Measurements from ENCODE around the gene ST8SIA5. TPM values are rescaled to one million over a fixed set of nuclear protein-coding genes. Genes with fewer than 3 reads are reported as not detected.

The ST8SIA5 gene
- total and polyA plus RNA-seq, 2 of the 13 experiments (the other 11 are each of a cell fraction or from before 2014, with no cell fraction given), result 0.07 to 0.20 TPM

DNA sequence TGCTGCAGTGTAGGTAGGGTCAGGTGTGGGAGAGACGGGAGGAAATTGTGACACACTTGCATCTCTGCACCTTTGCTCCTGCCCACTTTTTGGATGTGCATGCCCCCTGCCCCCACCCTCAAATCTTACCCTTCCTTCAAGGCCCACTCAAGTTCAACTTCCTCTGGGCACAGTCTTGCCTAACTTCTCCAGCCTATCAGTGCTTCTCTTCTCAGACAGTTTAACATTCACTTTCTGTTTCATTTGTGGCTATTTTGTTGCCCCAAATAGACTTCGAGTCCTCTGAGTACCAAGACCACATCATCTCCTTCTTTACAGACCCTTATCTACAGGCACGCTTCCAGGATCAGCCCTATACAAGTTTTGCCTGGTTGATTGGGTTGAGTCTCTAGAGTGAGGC, 2.7 kb downstream of the ST8SIA5 start:
- ChIA-PET CTCF (ENCODE audit: low intra/inter-chr PET ratio, low total read pairs) (no interaction called here), POLR2A (no interaction called here)
- Histone ChIP-seq H3K9me3 (ENCODE audit: low read length) (no peaks in the 10 kb centered on the region), H3K36me3 (replicated peaks in 1 of 2; ENCODE audit: control insufficient read depth in 1 of 2, insufficient read depth in 2 of 2, low read length in 2 of 2) (no peaks in the 10 kb centered on the region), H2AFZ (ENCODE audit: low read length) (no peak overlapping the region), H3K79me2 (ENCODE audit: insufficient read depth, low read length) (no peaks in the 10 kb centered on the region), H3K4me3 (replicated peaks in 1 of 3; ENCODE audit: insufficient read depth in 1 of 3, low read depth in 2 of 3, low read length in 3 of 3) (no peak overlapping the region), H4K20me1 (ENCODE audit: insufficient read depth, low read length) (no peaks in the 10 kb centered on the region), H3K27ac (ENCODE audit: extremely low read length, insufficient read depth, low read length) (no peak overlapping the region), H3K9ac (ENCODE audit: insufficient read depth, low read depth, low read length) (no peak overlapping the region), H3K4me1 (ENCODE audit: insufficient read depth, low read length) (no peaks in the 10 kb centered on the region), H3K27me3 (ENCODE audit: control insufficient read depth in 1 of 2, insufficient read depth in 2 of 2, low read length in 2 of 2) (peaks cover 4 to 45% of the 10 kb centered on the region in 2 experiments; a peak in 4 of 5 replicates), H3K4me2 (ENCODE audit: low read depth, low read length) (no peak overlapping the region)
- FAIRE-seq, result no peak
- no TSS peak for BruUV-seq (replicated peaks)
- intact Hi-C loops (cut with micrococcal nuclease; ENCODE audit: unreplicated experiment) (no loop called here), in situ Hi-C loops (cut with HindIII; ENCODE audit: extremely low pct_ligation_motif_present, low pct_unique_long_range_greater_than_20kb) (no loop called here)
- no peak for ATAC-seq
- WGBS (ENCODE audit: low lambda C conversion rate), result 22% methylated on average over 3 of the region's 3 CpGs
- TF ChIP-seq ZNF558 (CRISPR knock-in tag; IDR thresholded peaks at IDR 0.05; ENCODE audit: borderline replicate concordance) (no peak), NFYB (CRISPR knock-in tag; IDR thresholded peaks at IDR 0.05) (no peak), ARNTL (CRISPR knock-in tag; IDR thresholded peaks at IDR 0.05) (no peak)
- TF ChIP-seq, protein P1, sequence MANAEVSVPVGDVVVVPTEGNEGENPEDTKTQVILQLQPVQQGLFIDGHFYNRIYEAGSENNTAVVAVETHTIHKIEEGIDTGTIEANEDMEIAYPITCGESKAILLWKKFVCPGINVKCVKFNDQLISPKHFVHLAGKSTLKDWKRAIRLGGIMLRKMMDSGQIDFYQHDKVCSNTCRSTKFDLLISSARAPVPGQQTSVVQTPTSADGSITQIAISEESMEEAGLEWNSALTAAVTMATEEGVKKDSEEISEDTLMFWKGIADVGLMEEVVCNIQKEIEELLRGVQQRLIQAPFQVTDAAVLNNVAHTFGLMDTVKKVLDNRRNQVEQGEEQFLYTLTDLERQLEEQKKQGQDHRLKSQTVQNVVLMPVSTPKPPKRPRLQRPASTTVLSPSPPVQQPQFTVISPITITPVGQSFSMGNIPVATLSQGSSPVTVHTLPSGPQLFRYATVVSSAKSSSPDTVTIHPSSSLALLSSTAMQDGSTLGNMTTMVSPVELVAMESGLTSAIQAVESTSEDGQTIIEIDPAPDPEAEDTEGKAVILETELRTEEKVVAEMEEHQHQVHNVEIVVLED (CRISPR knock-in tag; IDR thresholded peaks at IDR 0.05; ENCODE audit: borderline replicate concordance), result no peak
- TF ChIP-seq, protein P2, sequence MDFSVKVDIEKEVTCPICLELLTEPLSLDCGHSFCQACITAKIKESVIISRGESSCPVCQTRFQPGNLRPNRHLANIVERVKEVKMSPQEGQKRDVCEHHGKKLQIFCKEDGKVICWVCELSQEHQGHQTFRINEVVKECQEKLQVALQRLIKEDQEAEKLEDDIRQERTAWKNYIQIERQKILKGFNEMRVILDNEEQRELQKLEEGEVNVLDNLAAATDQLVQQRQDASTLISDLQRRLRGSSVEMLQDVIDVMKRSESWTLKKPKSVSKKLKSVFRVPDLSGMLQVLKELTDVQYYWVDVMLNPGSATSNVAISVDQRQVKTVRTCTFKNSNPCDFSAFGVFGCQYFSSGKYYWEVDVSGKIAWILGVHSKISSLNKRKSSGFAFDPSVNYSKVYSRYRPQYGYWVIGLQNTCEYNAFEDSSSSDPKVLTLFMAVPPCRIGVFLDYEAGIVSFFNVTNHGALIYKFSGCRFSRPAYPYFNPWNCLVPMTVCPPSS (IDR thresholded peaks at IDR 0.05), result no peak
- no peak for DNase-seq (ENCODE audit: low spot score)

DNA sequence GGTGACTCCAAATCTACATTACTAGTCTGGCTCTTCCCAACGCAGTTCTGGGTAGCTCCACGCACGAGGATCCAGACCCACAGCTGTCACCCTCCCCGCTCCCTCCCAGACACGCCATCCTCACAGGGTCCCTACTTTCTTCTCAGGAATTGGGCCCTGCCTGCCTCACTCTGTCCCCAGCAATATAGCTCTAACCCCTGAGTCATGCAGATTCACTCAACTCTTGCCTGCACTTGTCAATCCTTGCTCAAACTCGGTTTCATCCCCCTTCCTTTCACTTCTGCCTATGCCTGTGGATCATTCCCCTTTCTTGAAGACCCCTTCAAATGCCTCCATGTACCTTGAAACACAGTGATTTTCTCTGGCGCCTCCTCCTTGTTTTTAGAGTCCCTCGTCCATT, 5.0 kb downstream of the ST8SIA5 start:
- no peak overlapping the region for H3K4me3 ChIP-seq (replicated peaks in 1 of 3; ENCODE audit: insufficient read depth in 1 of 3, low read depth in 2 of 3, low read length in 3 of 3)
- H3K4me2 ChIP-seq (ENCODE audit: low read depth, low read length), result no peak overlapping the region
- CTCF ChIA-PET (ENCODE audit: low intra/inter-chr PET ratio, low total read pairs), result no interaction called here
- no peak for ATAC-seq
- H3K4me1 ChIP-seq (ENCODE audit: insufficient read depth, low read length), result no peaks in the 10 kb centered on the region
- 12% methylated on average over 8 of the region's 8 CpGs for WGBS (ENCODE audit: low lambda C conversion rate)
- in situ Hi-C loops (cut with HindIII; ENCODE audit: extremely low pct_ligation_motif_present, low pct_unique_long_range_greater_than_20kb), result no loop called here
- DNase-seq (ENCODE audit: low spot score), result no peak
- POLR2A ChIA-PET, result no interaction called here
- TF ChIP-seq ZNF556 (CRISPR knock-in tag; IDR thresholded peaks at IDR 0.05; ENCODE audit: borderline replicate concordance), result no peak
- TF ChIP-seq ZNF138 (CRISPR knock-in tag; IDR thresholded peaks at IDR 0.05; ENCODE audit: low read depth), result no peak
- TF ChIP-seq ZNF75D (CRISPR knock-in tag; IDR thresholded peaks at IDR 0.05; ENCODE audit: borderline replicate concordance), result no peak
- no peak for TF ChIP-seq EHMT2 (IDR thresholded peaks at IDR 0.05; ENCODE audit: borderline replicate concordance, low read depth, low read length)
- TF ChIP-seq ZBTB42 (CRISPR knock-in tag; IDR thresholded peaks at IDR 0.05), result no peak
- BruUV-seq (replicated peaks), result no TSS peak
- H3K27me3 ChIP-seq (ENCODE audit: control insufficient read depth in 1 of 2, insufficient read depth in 2 of 2, low read length in 2 of 2), result peaks cover 4 to 30% of the 10 kb centered on the region in 2 experiments; a peak in 4 of 5 replicates
- no peaks in the 10 kb centered on the region for H4K20me1 ChIP-seq (ENCODE audit: insufficient read depth, low read length)
- H3K9ac ChIP-seq (ENCODE audit: insufficient read depth, low read depth, low read length), result no peak overlapping the region
- intact Hi-C loops (cut with micrococcal nuclease; ENCODE audit: unreplicated experiment), result no loop called here
- no peaks in the 10 kb centered on the region for H3K79me2 ChIP-seq (ENCODE audit: insufficient read depth, low read length)
- H3K9me3 ChIP-seq (ENCODE audit: low read length), result no peaks in the 10 kb centered on the region
- H3K36me3 ChIP-seq (replicated peaks in 1 of 2; ENCODE audit: control insufficient read depth in 1 of 2, insufficient read depth in 2 of 2, low read length in 2 of 2), result no peaks in the 10 kb centered on the region
- no peak overlapping the region for H3K27ac ChIP-seq (ENCODE audit: extremely low read length, insufficient read depth, low read length)
- H2AFZ ChIP-seq (ENCODE audit: low read length), result no peak overlapping the region
- FAIRE-seq, result no peak
